HG02970 (cell line): ENCODE data around the gene SMARCD1.
"Not testable (repeated sequence)": the region's sequence is repeated elsewhere in the genome, so short reads cannot be mapped to it uniquely, and the experiment has no call there.

ENCODE experiments used
- ATAC-seq: cut with Tn5 transposase; IDR thresholded peaks from one replicate; pipeline ENCODE4 v1.9.1; 2021; ENCODE audit warnings: mild to moderate bottlenecking, moderate library complexity, moderate number of reproducible peaks; ENCODE audit not compliant: unreplicated experiment, low FRiP score

SMARCD1 gene

DNA sequence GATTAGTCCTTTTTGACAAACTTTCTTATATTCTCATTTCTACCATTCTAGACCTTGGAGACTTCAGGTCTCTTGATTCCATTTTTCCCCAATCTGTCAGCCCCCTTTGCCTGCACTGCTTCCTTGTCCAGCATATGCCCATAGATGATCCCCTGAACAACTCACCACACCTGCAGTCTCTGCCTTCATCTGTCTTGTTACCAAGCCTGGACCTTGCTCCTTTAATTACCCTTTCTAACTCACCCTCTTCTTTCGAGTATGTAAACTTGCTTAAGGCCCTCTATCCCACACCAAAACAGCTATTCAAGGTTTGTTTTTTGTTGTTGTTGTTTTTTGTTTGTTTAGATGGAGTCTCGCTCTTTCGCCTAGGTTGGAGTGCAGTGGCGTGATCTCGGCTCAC, 36.5 kb downstream of the SMARCD1 start:
- no peak for ATAC-seq

DNA sequence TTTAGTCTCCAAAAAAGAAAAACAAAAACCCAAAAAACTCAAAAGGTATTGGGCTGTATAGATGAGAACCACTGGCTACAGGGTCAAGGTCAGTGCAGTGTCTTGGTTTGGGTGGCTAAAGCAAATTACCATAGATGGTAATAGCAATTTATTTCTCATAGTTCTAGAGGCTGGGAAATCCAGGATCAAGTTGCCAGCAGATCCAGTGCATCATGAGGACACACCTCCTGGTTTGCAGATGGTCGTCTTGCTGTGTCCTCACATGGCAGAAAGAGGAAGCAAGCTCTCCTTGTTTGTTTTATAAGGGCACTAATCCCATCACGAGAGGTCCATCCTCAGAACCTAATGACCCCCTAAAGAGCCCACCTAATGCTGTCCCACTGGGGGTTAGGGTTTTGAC, 38.1 kb downstream of the SMARCD1 start:
- ATAC-seq: no peak

DNA sequence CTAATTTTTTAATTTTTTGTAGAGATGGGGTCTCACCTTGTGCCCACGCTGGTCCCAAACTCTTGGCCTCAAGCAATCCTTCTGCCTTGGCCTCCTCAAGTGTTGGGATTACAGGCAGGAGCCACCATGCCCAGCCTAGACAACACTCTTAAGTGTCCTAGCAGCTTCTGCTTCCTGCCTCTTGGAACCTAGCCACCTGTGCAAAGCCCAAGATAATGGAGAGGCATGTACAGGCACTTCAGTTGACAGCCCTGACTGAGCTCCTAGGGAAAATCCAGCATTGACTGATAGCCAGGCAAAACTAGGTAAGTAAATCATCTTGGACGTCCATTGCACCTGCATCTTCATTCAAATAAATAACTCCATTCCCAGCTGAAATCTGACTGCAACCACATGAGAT, 42.4 kb downstream of the SMARCD1 start:
- no peak for ATAC-seq

DNA sequence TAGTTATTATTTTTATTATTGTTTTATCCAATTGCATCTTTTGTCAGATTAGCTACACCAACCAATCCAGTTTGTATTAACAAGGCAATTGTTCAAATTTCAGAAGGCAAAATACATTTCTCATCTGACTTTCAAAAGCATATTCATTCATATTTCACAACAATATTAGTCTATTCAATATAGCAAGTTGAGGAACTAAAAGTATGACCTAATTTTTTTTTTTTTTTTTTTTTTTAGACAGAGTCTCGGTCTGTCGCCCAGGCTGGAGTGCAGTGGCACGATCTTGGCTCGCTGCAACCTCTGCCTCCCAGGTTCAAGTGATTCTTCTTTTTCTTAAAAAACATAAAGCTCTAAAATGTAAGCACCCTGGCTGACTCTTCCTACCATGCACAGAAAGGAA, 44.1 kb downstream of the SMARCD1 start:
- ATAC-seq: no peak

DNA sequence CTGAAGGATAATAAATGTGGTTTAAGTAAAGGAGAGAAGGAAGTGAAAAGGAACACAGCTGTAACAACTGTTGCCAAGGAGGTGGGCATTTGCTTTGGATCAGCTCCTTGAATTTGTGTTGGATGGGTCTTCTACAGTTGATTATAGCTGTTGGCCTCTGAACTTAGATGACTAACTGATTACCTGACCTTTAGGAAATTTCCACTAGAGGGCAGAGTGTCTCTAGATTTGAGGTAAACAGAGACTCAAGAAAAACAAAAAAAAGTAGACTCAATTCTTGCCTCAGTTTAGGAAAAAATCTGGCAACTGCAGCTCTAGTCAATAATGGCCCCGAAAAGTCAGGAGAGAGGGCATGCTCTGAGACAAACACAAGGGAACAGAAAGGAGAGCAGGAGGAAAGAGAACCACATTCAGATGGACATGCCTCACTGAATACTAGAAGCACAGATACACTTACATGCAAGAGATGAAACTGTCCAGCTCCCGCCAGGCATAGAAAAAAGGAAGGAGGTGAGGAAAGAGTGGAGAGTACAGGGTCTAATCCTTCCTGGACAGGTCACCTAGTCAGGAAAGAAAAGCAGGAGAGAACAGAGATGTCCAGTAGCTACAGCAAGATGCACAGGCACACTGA, 47.5 kb downstream of the SMARCD1 start:
- ATAC-seq: no peak

DNA sequence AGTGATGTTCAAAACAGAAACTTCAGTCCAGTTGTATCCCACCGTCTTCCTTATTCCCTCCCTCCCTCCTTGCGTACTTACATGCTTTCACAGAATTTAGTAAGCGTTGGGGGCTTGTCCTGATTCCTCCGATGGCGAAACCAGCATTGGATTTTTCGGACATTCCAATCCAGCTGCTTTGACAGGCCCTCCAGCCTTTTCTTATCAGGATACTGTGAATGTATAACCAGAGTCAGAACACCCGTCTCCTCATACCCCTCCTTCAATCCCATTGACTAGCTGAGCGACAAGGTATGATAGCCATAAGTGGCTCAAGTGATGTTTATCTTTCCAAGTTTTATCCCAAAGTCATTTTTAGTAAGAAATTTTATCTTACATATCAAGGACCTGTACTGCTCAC, 57.9 kb downstream of the SMARCD1 start:
- ATAC-seq: no peak

DNA sequence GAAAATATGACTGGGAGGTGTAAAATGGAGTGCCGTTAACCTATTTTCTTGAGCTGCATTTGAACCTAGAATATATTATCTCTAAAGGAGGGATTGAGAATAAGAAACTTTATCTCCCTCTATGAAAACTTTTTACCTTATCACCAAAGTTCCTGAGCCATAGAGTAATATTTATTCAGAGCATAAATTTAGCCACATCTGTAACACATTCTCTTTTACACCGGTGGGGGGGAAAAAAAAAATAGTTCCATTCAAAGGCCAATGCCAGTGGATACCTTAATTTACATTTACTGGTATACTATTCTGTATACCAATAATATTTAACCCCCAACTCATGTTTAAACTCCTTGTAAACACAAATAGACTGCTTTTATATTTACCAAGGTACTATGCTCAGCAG, 60.3 kb downstream of the SMARCD1 start:
- ATAC-seq: no peak

DNA sequence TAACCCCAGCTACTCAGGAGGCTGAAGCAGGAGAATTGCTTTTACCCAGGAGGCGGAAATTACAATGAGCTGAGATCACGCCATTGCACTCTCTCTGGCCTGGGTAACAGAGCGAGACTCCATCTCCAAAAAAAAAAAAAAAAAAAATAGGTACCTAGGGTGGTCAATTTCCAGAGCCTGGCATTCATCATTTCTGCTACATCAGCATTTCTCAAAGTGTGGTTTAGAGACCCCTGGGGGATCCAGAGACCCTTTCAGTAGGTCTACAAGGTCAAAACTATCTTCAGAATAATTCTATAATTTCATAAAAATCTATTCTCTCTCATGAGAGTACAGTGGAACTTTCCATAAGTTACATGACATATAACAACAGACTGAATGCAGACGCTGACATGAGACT, 62.1 kb downstream of the SMARCD1 start:
- no peak for ATAC-seq

DNA sequence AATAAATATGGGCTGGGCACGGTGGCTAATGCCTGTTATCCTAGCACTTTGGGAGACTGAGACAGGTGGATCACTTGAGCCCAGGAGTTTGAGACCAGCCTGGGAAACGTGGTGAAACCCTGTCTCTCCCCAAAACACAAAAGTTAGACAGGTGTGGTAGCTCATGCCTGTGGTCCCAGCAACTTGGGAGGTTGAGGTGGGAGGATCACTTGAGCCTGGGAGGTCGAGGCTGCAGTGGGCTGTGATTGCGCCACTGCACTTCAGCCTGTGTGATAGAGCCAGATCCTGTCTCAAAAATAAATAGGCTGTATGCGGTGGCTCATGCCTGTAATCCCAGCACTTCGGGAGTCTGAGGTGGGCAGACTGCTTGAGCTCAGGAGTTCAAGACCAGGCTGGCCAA, 62.9 kb downstream of the SMARCD1 start:
- ATAC-seq: not testable (repeated sequence)

DNA sequence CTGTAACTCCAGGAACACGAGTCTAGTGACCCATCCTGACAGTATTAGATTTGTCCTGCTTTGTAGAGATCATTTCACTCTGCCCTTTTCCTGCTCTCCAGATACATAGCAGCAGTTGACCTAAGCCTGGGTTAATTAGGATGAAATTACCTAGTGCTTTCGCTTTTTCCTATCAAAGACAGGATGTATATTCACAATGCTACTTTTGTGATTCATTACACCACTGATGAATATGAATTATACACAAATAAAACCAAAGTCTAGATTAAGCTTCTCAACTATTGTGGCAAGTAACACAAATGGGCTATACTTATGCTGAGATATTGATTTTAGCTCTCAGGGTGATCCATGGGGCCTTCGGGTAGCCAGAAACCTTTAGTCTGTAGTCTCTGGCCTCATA, 64.2 kb downstream of the SMARCD1 start:
- ATAC-seq: no peak
